ENCODE data around the gene FKBP14.

FKBP14 gene

GRCh38 chr7:30026229-30027064 lies at the start of gene FKBP14:
TSS of gene FKBP14 (minus strand) at chr7:30026702. CDS start at chr7:30026508, 194 bp downstream.
- peak; percentile 95 for DNase-seq (ENCODE audit: low spot score)

- no peak for DNase-seq (ENCODE audit: low spot score)
Measured at GRCh38 chr7:30074422-30075030, 48.0 kb upstream of the FKBP14 start.

- no peak for DNase-seq (ENCODE audit: low spot score)
Measured at GRCh38 chr7:30072735-30073134, 46.2 kb upstream of the FKBP14 start.

GRCh38 chr7:30070052-30070451 lies 43.5 kb upstream of the FKBP14 start:
- no peak for DNase-seq (ENCODE audit: low spot score)

- no peak for DNase-seq (ENCODE audit: low spot score)
Measured at GRCh38 chr7:30069096-30069867, 42.8 kb upstream of the FKBP14 start.

- no peak for DNase-seq (ENCODE audit: low spot score)
Measured at GRCh38 chr7:30068117-30068516, 41.6 kb upstream of the FKBP14 start.

GRCh38 chr7:30066687-30067086 lies 40.2 kb upstream of the FKBP14 start:
- no peak for DNase-seq (ENCODE audit: low spot score)

- DNase-seq (ENCODE audit: low spot score) = no peak
Measured at GRCh38 chr7:30065746-30066145, 39.2 kb upstream of the FKBP14 start.

GRCh38 chr7:30062587-30062986 lies 36.1 kb upstream of the FKBP14 start:
- peak; percentile 4 for DNase-seq (ENCODE audit: low spot score)

- DNase-seq (ENCODE audit: low spot score) = peak; percentile 17
Measured at GRCh38 chr7:30061786-30062185, 35.3 kb upstream of the FKBP14 start.

GRCh38 chr7:30057741-30058140 lies 31.2 kb upstream of the FKBP14 start:
- DNase-seq (ENCODE audit: low spot score) = no peak

- DNase-seq (ENCODE audit: low spot score) = no peak
Measured at GRCh38 chr7:30053068-30053467, 26.6 kb upstream of the FKBP14 start.

- no peak for DNase-seq (ENCODE audit: low spot score)
Measured at GRCh38 chr7:30049173-30049572, 22.7 kb upstream of the FKBP14 start.

- no peak for DNase-seq (ENCODE audit: low spot score)
Measured at GRCh38 chr7:30048582-30048981, 22.1 kb upstream of the FKBP14 start.

- DNase-seq (ENCODE audit: low spot score) = no peak
Measured at GRCh38 chr7:30047124-30047523, 20.6 kb upstream of the FKBP14 start.

- DNase-seq (ENCODE audit: low spot score) = no peak
Measured at GRCh38 chr7:30046127-30046770, 19.7 kb upstream of the FKBP14 start.

- DNase-seq (ENCODE audit: low spot score) = no peak
Measured at GRCh38 chr7:30041526-30042269, 15.2 kb upstream of the FKBP14 start.

- no peak for DNase-seq (ENCODE audit: low spot score)
Measured at GRCh38 chr7:30040938-30041337, 14.4 kb upstream of the FKBP14 start.

GRCh38 chr7:30038196-30038980 lies 11.9 kb upstream of the FKBP14 start:
- DNase-seq (ENCODE audit: low spot score) = no peak

GRCh38 chr7:30036220-30036619 lies 9.7 kb upstream of the FKBP14 start:
- DNase-seq (ENCODE audit: low spot score) = no peak

GRCh38 chr7:30034501-30034900 lies 8.0 kb upstream of the FKBP14 start:
- no peak for DNase-seq (ENCODE audit: low spot score)
